ENCODE measurements around the gene KIF26B.

DNA sequence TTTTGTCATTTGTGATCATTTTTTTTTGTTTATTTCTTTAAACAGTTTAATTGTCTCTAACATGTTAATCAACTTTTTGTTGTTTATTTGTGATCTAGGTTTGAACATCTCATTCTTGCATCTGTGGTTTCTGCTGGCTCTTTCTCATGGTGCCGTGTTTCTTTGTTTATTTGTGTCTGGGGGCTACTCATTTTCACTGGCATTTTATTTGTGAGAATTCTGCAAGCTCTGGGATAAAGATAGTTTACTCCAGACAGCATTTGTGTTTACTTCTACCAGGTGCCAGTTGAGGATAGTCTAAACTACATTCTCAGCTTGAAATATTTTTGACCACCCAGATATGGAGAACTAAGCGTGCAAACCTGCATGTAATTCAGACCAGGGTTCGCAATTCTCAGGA is 508.6 kb downstream of the KIF26B start:
- TF ChIP-seq, protein P1, sequence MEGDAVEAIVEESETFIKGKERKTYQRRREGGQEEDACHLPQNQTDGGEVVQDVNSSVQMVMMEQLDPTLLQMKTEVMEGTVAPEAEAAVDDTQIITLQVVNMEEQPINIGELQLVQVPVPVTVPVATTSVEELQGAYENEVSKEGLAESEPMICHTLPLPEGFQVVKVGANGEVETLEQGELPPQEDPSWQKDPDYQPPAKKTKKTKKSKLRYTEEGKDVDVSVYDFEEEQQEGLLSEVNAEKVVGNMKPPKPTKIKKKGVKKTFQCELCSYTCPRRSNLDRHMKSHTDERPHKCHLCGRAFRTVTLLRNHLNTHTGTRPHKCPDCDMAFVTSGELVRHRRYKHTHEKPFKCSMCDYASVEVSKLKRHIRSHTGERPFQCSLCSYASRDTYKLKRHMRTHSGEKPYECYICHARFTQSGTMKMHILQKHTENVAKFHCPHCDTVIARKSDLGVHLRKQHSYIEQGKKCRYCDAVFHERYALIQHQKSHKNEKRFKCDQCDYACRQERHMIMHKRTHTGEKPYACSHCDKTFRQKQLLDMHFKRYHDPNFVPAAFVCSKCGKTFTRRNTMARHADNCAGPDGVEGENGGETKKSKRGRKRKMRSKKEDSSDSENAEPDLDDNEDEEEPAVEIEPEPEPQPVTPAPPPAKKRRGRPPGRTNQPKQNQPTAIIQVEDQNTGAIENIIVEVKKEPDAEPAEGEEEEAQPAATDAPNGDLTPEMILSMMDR (IDR thresholded peaks at IDR 0.05; ENCODE audit: low read depth, low read length) = no peak
- TF ChIP-seq POLR2A (IDR thresholded peaks at IDR 0.05; ENCODE audit: extremely low read depth, insufficient read length) = no peak
- TF ChIP-seq, protein P2, sequence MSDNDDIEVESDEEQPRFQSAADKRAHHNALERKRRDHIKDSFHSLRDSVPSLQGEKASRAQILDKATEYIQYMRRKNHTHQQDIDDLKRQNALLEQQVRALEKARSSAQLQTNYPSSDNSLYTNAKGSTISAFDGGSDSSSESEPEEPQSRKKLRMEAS (IDR thresholded peaks at IDR 0.05; ENCODE audit: low read depth, low read length) = no peak
- TF ChIP-seq MYC (IDR thresholded peaks at IDR 0.05; ENCODE audit: low read depth, low read length) = no peak

Measured in NB4 (cell line).